ENCODE results near the gene HSBP1L1.

- TF ChIP-seq POLR2A (IDR thresholded peaks at IDR 0.05; ENCODE audit: low read length): no peak
- no peak for TF ChIP-seq GATA1 (IDR thresholded peaks at IDR 0.05; ENCODE audit: low read depth, low read length)
Measured at GRCh38 chr18:79917853-79918614, 46.4 kb upstream of the HSBP1L1 start.
